ENCODE measurements around the gene MRPL39.

Gene MRPL39

GRCh38 chr21:25614441-25614840 lies 7.2 kb upstream of the MRPL39 start:
- DNase-seq (ENCODE audit: low read depth) = no peak

DNA sequence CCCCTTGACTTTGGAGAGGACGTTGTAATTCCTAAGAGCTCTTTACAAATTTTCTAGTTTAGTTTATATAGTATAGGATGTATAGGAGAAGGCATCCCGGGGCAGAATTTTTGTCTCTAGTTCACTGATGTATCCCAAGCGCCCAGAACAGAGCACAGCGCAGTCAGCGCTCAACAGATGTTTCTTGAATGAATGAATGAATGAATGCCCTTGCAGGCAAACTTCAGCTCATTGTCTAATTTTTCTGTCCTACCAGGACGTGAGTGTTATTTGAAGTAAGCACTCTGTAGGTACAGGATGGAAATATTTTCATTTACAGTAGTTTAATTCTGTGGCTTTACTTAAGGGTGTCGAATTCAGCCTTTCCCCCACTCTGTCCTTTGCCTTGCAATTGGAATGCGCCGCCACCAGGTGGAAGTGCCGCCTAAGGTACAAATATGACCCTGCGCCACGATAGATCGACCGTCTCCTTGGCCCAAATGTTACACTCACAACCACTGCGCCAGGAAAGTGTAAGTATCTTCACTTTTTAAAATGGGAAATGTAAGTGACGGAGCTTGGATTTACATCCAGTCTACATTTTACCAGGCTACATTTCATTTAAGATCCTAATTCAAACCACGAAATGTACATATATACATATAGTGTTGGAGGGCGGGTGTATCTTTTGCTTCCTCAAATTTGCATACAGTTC lies 910 bp upstream of the MRPL39 start:
- DNase-seq (ENCODE audit: low read depth) = peak; percentile 79

DNA sequence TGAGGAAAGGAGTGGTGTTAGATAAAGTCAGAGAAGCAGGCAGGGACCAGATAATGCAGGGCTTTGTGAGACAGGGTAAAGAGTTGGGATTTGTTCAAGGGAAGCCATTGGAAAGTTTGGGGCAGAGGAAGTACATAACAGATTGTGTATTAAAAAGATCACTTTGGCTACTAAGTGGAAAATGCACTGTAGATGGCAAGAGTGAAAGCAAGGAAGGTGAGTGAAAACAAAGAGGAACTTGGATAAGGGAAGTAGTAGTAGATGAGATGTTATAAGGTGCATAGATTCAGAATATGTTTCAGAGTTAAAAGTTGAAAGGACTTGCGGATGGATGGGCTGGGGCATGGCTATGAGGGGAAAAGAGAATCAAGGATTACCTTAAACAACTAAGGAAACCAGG lies 17.4 kb downstream of the MRPL39 start:
- DNase-seq (ENCODE audit: low read depth) = no peak

DNA sequence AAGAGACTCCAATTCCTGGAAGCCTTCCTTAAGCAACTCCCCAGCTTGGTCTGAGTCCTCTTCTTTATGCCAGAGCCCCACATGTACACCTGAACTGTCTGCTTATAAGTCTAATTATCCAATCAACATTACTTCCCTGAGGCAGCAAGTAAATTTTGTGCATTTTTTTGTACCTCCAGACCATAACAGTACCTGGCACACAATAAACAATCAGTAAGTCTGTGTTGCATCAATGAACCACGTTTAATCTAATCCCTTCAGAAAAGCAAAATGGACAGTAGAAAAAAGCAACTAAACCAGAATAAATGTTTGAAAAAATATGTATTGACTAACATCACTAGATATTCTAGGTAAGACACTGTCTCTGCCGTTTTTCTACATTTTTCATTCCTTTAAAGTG lies 20.5 kb downstream of the MRPL39 start:
- no peak for DNase-seq (ENCODE audit: low read depth)

DNA sequence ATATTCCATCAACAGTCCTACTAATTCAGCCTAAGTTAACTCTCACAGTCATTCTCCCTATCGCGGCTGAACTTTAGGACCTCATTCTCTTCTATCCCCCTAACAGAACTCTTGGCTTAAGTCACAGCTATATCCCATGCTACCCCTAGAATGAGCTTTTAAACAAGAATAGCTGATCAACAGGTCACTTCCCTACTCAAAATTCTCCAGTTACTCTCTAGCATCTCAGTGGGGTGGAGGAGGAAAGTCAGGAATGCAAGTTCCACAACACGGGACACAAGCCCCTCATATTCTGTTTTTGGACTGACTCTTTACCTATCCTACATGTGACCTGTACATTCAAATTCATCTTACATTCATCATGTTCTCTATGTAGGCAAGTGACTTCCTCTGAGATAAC lies 21.0 kb downstream of the MRPL39 start:
- no peak for DNase-seq (ENCODE audit: low read depth)

DNA sequence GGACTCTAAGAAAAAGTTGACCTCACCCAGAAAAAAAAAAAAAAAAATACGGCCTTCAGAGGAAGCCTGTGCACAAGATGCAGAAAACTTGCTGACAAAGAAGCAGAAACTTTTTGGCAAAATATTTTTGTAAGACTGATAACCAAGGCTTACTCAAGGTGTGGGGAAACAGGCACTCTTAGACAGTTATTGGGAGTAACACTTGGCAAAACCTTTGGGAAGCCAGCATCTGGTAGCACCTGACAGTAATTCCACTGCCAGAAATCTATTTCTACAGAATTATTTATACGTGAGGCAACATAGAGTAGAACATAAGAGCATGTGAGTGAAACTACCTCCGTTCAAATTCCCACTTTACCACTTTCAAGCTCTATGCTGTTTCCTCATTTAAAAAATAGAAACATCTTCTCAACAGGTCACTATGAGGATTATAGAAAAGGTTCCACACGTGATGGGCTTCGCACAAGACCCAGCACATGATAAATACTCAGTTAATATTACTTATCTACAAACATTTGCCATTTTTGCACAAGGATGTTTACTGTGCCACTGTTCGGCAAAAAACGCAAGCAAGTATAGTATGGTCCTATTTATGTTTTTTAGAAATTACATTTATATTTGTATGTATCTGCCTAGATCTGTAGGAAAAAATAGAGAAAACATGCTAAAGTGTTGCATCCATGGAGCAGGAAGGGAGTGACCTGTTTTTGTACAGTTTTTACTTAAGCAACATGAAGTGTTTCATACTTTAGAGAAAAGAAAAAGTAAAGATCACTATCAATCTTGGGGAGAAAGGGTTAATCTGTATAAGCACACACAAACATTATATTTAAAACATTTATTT lies 22.2 kb downstream of the MRPL39 start:
- DNase-seq (ENCODE audit: low read depth) = no peak

GRCh38 chr21:25583370-25584130 lies 23.7 kb downstream of the MRPL39 start:
- DNase-seq (ENCODE audit: low read depth) = no peak

GRCh38 chr21:25582888-25583287 lies 24.4 kb downstream of the MRPL39 start:
- DNase-seq (ENCODE audit: low read depth) = no peak

- no peak for DNase-seq (ENCODE audit: low read depth)
These were observed 25.0 kb downstream of the MRPL39 start for GRCh38 chr21:25582164-25582790.

- no peak for DNase-seq (ENCODE audit: low read depth)
These were observed 25.7 kb downstream of the MRPL39 start for GRCh38 chr21:25581582-25581981.

- DNase-seq (ENCODE audit: low read depth) = no peak
These were observed 26.4 kb downstream of the MRPL39 start for GRCh38 chr21:25580912-25581260.

GRCh38 chr21:25579226-25580013 lies 27.9 kb downstream of the MRPL39 start:
- no peak for DNase-seq (ENCODE audit: low read depth)

DNA sequence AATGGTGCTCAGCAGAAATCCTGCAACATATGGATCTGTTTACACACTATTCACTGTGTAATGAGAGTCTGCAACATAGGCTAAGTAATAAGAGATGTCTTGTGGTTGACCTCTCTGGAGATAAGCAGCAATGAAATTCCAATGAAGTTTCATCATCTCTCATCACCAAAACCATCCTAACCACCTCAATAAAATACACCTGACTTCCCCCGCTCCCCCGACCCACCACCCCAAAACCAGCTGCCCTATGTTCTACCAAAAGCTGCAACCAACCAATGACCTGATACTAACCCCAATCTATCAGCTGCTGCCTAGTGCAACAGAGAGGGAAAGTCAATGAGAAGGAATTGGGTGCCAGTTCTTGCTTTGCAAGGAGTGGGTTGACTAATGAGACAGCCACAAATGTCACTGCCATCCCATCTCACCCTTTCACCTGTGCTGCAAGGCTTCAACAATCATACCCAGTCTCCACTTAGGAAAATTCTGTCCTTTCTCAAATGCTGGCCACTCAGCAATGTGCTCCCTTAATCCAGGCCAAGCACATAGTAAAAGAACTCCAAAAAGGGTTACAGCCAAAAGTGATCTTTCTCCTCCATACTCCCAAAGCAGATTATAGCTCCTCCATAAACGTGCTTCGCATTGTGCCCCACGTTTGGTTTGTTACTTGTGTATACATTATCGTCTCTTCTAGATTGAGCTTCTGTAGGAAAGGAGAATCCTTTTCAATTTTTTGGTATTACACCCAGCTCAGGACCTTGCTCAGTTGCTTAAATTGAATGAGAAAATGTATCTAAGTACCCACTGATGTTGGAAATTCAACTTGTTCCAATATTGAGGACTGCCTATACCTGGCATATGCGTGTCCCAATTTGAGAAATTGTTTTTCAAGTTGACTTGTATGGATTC lies 29.0 kb downstream of the MRPL39 start:
- peak; percentile 50 for DNase-seq (ENCODE audit: low read depth)

- no peak for DNase-seq (ENCODE audit: low read depth)
These were observed 29.7 kb downstream of the MRPL39 start for GRCh38 chr21:25577424-25578055.

DNA sequence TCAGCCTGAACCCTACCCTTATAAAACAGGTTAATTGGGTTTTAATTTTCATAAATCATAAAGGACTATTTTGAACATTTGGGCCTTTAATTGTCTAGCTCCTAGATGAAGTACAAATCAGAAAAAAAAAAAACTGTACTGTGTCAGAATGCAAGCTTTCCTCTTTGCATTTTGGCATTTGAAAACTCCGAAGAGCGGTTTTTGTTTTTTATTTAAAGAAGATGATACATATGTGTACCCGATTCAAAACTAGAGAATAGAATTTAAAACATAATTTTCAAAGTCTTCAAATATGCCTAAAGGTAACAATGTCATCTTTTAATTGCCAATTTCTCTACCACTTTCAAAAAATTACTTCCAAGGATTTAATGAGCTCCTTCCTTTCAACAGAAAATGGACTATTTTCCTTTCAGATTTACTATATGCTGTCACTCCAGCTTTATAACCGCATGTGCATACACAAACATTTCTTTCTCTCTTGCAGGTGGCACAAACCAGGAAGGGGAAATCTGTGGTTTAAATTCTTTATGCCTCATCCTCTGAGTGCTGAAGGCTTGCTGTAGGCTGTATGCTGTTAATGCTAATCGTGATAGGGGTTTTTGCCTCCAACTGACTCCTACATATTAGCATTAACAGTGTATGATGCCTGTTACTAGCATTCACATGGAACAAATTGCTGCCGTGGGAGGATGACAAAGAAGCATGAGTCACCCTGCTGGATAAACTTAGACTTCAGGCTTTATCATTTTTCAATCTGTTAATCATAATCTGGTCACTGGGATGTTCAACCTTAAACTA lies 33.7 kb downstream of the MRPL39 start:
- peak; percentile 92 for DNase-seq (ENCODE audit: low read depth)

DNA sequence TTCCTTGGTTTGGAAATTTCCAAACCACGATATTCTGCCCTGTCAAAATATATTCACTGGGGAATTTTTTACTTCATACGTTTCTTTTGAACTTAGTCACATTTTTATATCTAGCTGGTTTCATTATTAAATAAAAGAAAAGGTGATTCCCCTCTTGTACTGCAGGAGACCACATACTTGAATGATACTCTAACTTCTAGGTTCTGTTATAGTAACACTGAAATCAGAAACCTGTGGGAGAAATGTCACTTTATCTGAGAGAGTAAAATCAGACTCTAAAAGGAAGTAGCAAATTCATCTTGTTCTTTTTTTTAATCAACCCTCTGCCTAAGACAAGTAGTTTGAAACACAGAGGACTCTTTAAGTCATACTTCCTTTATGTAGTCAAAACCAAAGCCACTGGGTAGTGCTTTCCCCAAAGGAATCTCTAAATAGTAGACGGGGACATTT lies 34.4 kb downstream of the MRPL39 start:
- no peak for DNase-seq (ENCODE audit: low read depth)

DNA sequence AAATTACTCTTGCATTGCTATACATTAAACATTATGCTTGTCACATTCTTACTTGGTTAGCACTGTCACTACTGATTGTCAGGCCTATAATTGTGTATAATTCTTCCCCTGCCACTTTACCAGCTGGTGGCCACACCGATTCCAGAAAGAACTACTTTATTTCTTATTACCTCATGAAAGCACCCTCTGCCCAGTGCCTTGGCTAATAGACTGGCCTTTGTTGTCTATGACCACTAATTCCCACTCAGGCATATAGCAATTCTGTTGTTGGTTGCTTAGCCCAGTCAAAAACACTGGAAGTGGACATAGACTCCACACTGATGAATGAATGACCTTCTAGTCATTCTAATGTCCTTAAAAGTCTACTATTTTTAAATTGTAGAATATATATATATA lies 35.6 kb downstream of the MRPL39 start:
- DNase-seq (ENCODE audit: low read depth) = no peak

DNA sequence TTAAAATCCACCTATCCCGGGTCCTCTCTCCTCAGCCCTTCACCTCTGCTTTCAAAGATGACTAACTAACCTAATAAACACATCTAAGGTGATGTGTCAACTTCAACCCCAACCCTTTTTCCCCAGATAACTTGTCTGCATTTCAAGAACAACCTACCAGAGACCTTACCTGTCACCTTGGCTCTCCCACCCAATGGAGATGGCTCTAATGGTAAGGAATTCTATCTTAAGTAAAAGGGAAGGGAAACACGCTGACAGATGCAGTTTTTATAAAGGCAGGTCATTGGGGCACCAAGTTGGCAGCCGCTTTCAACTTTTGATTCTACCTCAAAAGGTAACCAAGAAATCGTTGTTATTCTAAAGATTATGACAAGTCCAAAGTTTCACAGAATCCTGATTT lies 37.6 kb downstream of the MRPL39 start:
- DNase-seq (ENCODE audit: low read depth) = no peak

GRCh38 chr21:25569084-25569483 lies 38.2 kb downstream of the MRPL39 start:
- no peak for DNase-seq (ENCODE audit: low read depth)
